OCI-LY7 (cell line): ENCODE results near the gene PSME3IP1. TPM values are rescaled to one million over a fixed set of nuclear protein-coding genes. Genes with fewer than 3 reads are reported as not detected.

Experiments used
- BruUV-seq: library from RNA; stranded (reverse); fragments of 400-500 nt; replicated peaks from 2 replicates; lab custom pipeline; 2021; lab: Mats Ljungman, UMichigan
- CTCF ChIA-PET: fragments of 300-600 bp; sonication (Branson Sonifier 250); formaldehyde crosslinking; loops from one replicate; lab custom pipeline; 2022; ENCODE audit warnings: antibody characterized with exemption; ENCODE audit not compliant: unreplicated experiment; lab: Charles Lee
- POLR2A ChIA-PET: fragments of 300-600 bp; sonication (Branson Sonifier 250); formaldehyde crosslinking; loops from one replicate; lab custom pipeline; 2022; ENCODE audit warnings: antibody characterized with exemption; lab: Charles Lee
- DNase-seq: peaks from one replicate; pipeline ENCODE4 v3.0.0-alpha.2; 2015; ENCODE audit warnings: low spot score
- H2AFZ ChIP-seq: fragments of 200-600 bp; sonication (generic), shearing (Covaris generic); 2 replicates; pipeline ENCODE4 v1.6.1; 2014; ENCODE audit warnings: mild to moderate bottlenecking, antibody characterized with exemption, low read length, moderate library complexity
- H3K27ac ChIP-seq: fragments of 200-600 bp; sonication (generic); 2 replicates; pipeline ENCODE4 v1.5.1; 2014; ENCODE audit warnings: mixed run types, low read depth, mild to moderate bottlenecking, moderate library complexity, low read length, inconsistent platforms; ENCODE audit not compliant: poor library complexity, severe bottlenecking
- H3K36me3 ChIP-seq: fragments of 200-600 bp; sonication (generic); 2 replicates; pipeline ENCODE4 v1.6.1; 2014; ENCODE audit warnings: mild to moderate bottlenecking, antibody characterized with exemption, low read length, moderate library complexity, mixed read lengths; ENCODE audit not compliant: insufficient read depth
- H3K4me1 ChIP-seq: fragments of 200-600 bp; sonication (generic); 2 replicates; pipeline ENCODE4 v1.5.1; 2014; ENCODE audit warnings: mild to moderate bottlenecking, low read length; ENCODE audit not compliant: insufficient read depth, poor library complexity, severe bottlenecking
- H3K4me2 ChIP-seq: fragments of 200-600 bp; sonication (generic); 2 replicates; pipeline ENCODE4 v1.6.1; 2014; ENCODE audit warnings: mild to moderate bottlenecking, low read length
- H3K4me3 ChIP-seq: fragments of 200-600 bp; sonication (generic); 2 replicates; pipeline ENCODE4 v1.5.1; 2014; ENCODE audit warnings: mild to moderate bottlenecking, low read depth, low read length; ENCODE audit not compliant: poor library complexity, severe bottlenecking
- H3K79me2 ChIP-seq: fragments of 200-600 bp; sonication (generic); 2 replicates; pipeline ENCODE4 v1.6.1; 2016; ENCODE audit warnings: low read depth, mild to moderate bottlenecking, low read length, moderate library complexity, mixed read lengths; ENCODE audit not compliant: insufficient read depth
- H3K9me2 ChIP-seq: fragments of 200-600 bp; sonication (generic); 2 replicates; pipeline ENCODE4 v1.6.1; 2016; ENCODE audit warnings: mild to moderate bottlenecking, low read length, mixed read lengths; ENCODE audit not compliant: insufficient read depth
- H3K9me3 ChIP-seq: fragments of 200-600 bp; sonication (generic); 2 replicates; pipeline ENCODE4 v1.6.1; 2014; ENCODE audit warnings: mild to moderate bottlenecking, mixed run types, low read length, mixed read lengths
- H4K20me1 ChIP-seq: fragments of 200-600 bp; sonication (generic); 2 replicates; pipeline ENCODE4 v1.6.1; 2014; ENCODE audit warnings: mild to moderate bottlenecking, antibody characterized with exemption, low read length, moderate library complexity, mixed read lengths; ENCODE audit not compliant: insufficient read depth
- CTCF ChIP-seq: fragments of 200-600 bp; sonication (generic); conservative IDR thresholded peaks from 2 replicates; pipeline ENCODE4 v1.5.1; 2014; ENCODE audit warnings: mild to moderate bottlenecking, antibody characterized with exemption, low read length, moderate library complexity, mixed read lengths
- EZH2phosphoT487 ChIP-seq: fragments of 200-600 bp; sonication (generic); IDR thresholded peaks from 2 replicates; pipeline ENCODE4 v1.6.1; 2018; ENCODE audit warnings: low read depth, borderline replicate concordance, mild to moderate bottlenecking, mixed run types, antibody characterized with exemption, low read length, moderate library complexity, mixed read lengths
- intact Hi-C: fragments of 100-400 bp; cut with micrococcal nuclease; formaldehyde crosslinking; loops from one replicate; pipeline ENCODE4 v1.10.0; 2022; ENCODE audit not compliant: unreplicated experiment
- total RNA-seq, 2 experiments: library from RNA; depleted of rRNA in 1 of 2; stranded (reverse); fragments of >200 nt in 1 of 2; shearing (Covaris generic) in 1 of 2; gene quantifications; 2 replicates each; pipeline ENCODE4 v1.2.3, GENCODE V29; 2014 to 2022

PSME3IP1 gene
- total RNA-seq, 2 experiments from 2014 or later = 89.5 to 152 TPM

- CTCF ChIA-PET = no interaction called here
- H3K27ac ChIP-seq = no peak overlapping the region
- no peaks in the 10 kb centered on the region for H3K36me3 ChIP-seq
- no peaks in the 10 kb centered on the region for H4K20me1 ChIP-seq
- intact Hi-C loops = no loop called here
- no TSS peak for BruUV-seq
- no peak overlapping the region for H3K4me2 ChIP-seq
- no peaks in the 10 kb centered on the region for H3K79me2 ChIP-seq
- H3K9me2 ChIP-seq = no peaks in the 10 kb centered on the region
- H3K4me1 ChIP-seq = peaks cover 37% of the 10 kb centered on the region
- POLR2A ChIA-PET = interaction anchor here (1.3 kb wide), 1 partner anchor 19 kb away, joined by 3 read pairs; no protein-coding TSS in a partner anchor
- no peak overlapping the region for H2AFZ ChIP-seq
- no peak overlapping the region for H3K4me3 ChIP-seq
- TF ChIP-seq CTCF (no peak), EZH2phosphoT487 (no peak)
- H3K9me3 ChIP-seq = no peaks in the 10 kb centered on the region
- DNase-seq = no peak
These were observed 52.8 kb downstream of the PSME3IP1 start for GRCh38 chr16:57133031-57133430.

DNA sequence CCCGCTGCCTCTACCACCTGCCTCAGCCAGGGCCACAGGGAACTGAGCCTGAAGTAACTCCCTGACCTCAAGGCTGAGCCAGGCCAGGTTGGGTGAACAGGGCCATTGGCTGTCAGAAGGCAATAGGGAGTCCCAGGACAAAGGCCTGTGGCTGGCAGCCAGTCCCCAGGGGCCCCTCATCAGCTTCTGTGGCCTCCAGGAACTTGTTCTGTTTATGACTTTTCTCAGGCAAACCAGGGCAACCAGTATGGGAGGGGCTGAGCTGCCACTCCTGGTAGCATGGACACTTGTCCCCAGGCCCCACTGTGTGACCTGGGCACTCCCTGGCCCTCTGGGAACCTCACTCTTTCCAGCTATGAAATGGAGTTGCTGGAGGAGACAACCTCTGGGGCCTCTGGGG is 53.4 kb downstream of the PSME3IP1 start:
- Histone ChIP-seq H3K27ac (no peak overlapping the region), H2AFZ (no peak overlapping the region), H3K4me2 (no peak overlapping the region), H3K4me1 (peaks cover 37% of the 10 kb centered on the region), H3K79me2 (no peaks in the 10 kb centered on the region), H3K9me2 (no peaks in the 10 kb centered on the region), H3K36me3 (no peaks in the 10 kb centered on the region), H3K9me3 (no peaks in the 10 kb centered on the region), H4K20me1 (no peaks in the 10 kb centered on the region), H3K4me3 (no peak overlapping the region)
- intact Hi-C loops = no loop called here
- CTCF ChIA-PET = no interaction called here
- no peak for TF ChIP-seq EZH2phosphoT487
- TF ChIP-seq CTCF = no peak
- POLR2A ChIA-PET = no interaction called here
- BruUV-seq = no TSS peak
- no peak for DNase-seq

- Histone ChIP-seq H3K79me2 (no peaks in the 10 kb centered on the region), H3K9me3 (no peaks in the 10 kb centered on the region), H3K4me3 (no peak overlapping the region), H3K9me2 (no peaks in the 10 kb centered on the region), H3K4me1 (peaks cover 37% of the 10 kb centered on the region), H3K27ac (no peak overlapping the region), H2AFZ (no peak overlapping the region), H3K36me3 (no peaks in the 10 kb centered on the region), H3K4me2 (no peak overlapping the region), H4K20me1 (no peaks in the 10 kb centered on the region)
- intact Hi-C loops = no loop called here
- no TSS peak for BruUV-seq
- no peak for DNase-seq
- CTCF ChIA-PET = no interaction called here
- POLR2A ChIA-PET = no interaction called here
- no peak for TF ChIP-seq CTCF
- TF ChIP-seq EZH2phosphoT487 = no peak
These were observed 54.4 kb downstream of the PSME3IP1 start for GRCh38 chr16:57131351-57131970.
